Mesenchymal stem cell (in vitro differentiated cells and primary cell): Measurements from ENCODE around the gene LAMC3.

Experiments used
- DNase-seq: peaks from one replicate; pipeline ENCODE4 v3.0.0-alpha.2; 2013
- H2AFZ ChIP-seq: one replicate; pipeline ENCODE4 v1.6.1; 2013; ENCODE audit warnings: low read depth, mild to moderate bottlenecking, control low read depth, inconsistent platforms, low read length, moderate library complexity
- H2AK5ac ChIP-seq: 2 replicates; pipeline ENCODE4 v1.6.1; 2013; ENCODE audit warnings: low read length, moderate library complexity, mild to moderate bottlenecking, inconsistent platforms; ENCODE audit not compliant: severe bottlenecking
- H2BK120ac ChIP-seq: one replicate; pipeline ENCODE4 v1.6.1; 2013; ENCODE audit warnings: low read depth, mild to moderate bottlenecking, inconsistent platforms, low read length, moderate library complexity
- H2BK12ac ChIP-seq, 2 experiments: one replicate each; pipeline ENCODE4 v1.6.1; 2013; ENCODE audit warnings: inconsistent platforms in 2 of 2, low read length in 2 of 2, mild to moderate bottlenecking in 2 of 2, moderate library complexity in 2 of 2, control low read depth in 1 of 2
- H2BK15ac ChIP-seq: one replicate; pipeline ENCODE4 v1.6.1; 2013; ENCODE audit warnings: mild to moderate bottlenecking, low read depth, inconsistent platforms; ENCODE audit not compliant: poor library complexity, severe bottlenecking
- H2BK5ac ChIP-seq: 2 replicates; pipeline ENCODE4 v1.6.1; 2013; ENCODE audit warnings: low read depth, mild to moderate bottlenecking, low read length, control low read depth, inconsistent platforms; ENCODE audit not compliant: poor library complexity, severe bottlenecking
- H3K14ac ChIP-seq, 2 experiments: one replicate each; pipeline ENCODE4 v1.6.1; 2013; ENCODE audit warnings: inconsistent platforms in 2 of 2, low read length in 2 of 2, control low read depth in 1 of 2, mild to moderate bottlenecking in 1 of 2, moderate library complexity in 1 of 2
- H3K18ac ChIP-seq, 2 experiments: one replicate each; pipeline ENCODE4 v1.6.1; 2013; ENCODE audit warnings: inconsistent platforms in 2 of 2, low read length in 2 of 2, control low read depth in 1 of 2, low read depth in 1 of 2, mild to moderate bottlenecking in 1 of 2
- H3K23ac ChIP-seq, 2 experiments: one replicate each; pipeline ENCODE4 v1.6.1; 2013; ENCODE audit warnings: inconsistent platforms in 2 of 2, low read length in 2 of 2, mild to moderate bottlenecking in 2 of 2, moderate library complexity in 2 of 2, control low read depth in 1 of 2
- H3K27ac ChIP-seq: 2 replicates; pipeline ENCODE4 v1.5.1; 2013; ENCODE audit warnings: mild to moderate bottlenecking, moderate library complexity, low read length, control low read depth, inconsistent platforms; ENCODE audit not compliant: poor library complexity, severe bottlenecking
- H3K27me3 ChIP-seq, 2 experiments: 2 replicates each; pipeline versions ENCODE4 v1.6.1 to v1.7.0; 2013; ENCODE audit warnings: low read length in 2 of 2, mild to moderate bottlenecking in 2 of 2, moderate library complexity in 2 of 2, control low read depth in 1 of 2, inconsistent platforms in 1 of 2; ENCODE audit not compliant: control insufficient read depth in 1 of 2, insufficient read depth in 1 of 2
- H3K36me3 ChIP-seq, 2 experiments: 2 replicates each; pipeline versions ENCODE4 v1.6.1 to v1.7.0; 2013; ENCODE audit warnings: low read length in 2 of 2, control low read depth in 1 of 2, inconsistent platforms in 1 of 2, low read depth in 1 of 2, mild to moderate bottlenecking in 1 of 2; ENCODE audit not compliant: insufficient read depth in 2 of 2, control insufficient read depth in 1 of 2
- H3K4ac ChIP-seq, 2 experiments: one replicate each; pipeline ENCODE4 v1.6.1; 2013; ENCODE audit warnings: inconsistent platforms in 2 of 2, low read length in 2 of 2, mild to moderate bottlenecking in 2 of 2, moderate library complexity in 2 of 2, control low read depth in 1 of 2, low read depth in 1 of 2
- H3K4me1 ChIP-seq: 2 replicates; pipeline ENCODE4 v1.6.1; 2013; ENCODE audit warnings: low read depth, low read length, control low read depth; ENCODE audit not compliant: control insufficient read depth, insufficient read depth
- H3K4me2 ChIP-seq: 2 replicates; pipeline ENCODE4 v1.6.1; 2013; ENCODE audit warnings: low read length, mild to moderate bottlenecking, inconsistent platforms; ENCODE audit not compliant: poor library complexity, severe bottlenecking
- H3K4me3 ChIP-seq, 2 experiments: 2 replicates each; pipeline versions ENCODE4 v1.5.1 to v1.7.0; 2013; ENCODE audit warnings: low read length in 2 of 2, mild to moderate bottlenecking in 2 of 2, control low read depth in 1 of 2, low read depth in 1 of 2; ENCODE audit not compliant: insufficient read depth in 1 of 2
- H3K79me1 ChIP-seq: replicated peaks from 2 replicates; pipeline ENCODE4 v1.6.1; 2013; ENCODE audit warnings: mild to moderate bottlenecking, control low read depth, low read length, inconsistent platforms; ENCODE audit not compliant: poor library complexity, severe bottlenecking
- H3K9ac ChIP-seq: 2 replicates; pipeline ENCODE4 v1.7.0; 2013; ENCODE audit warnings: mild to moderate bottlenecking, low read length, moderate library complexity
- H3K9me3 ChIP-seq: 2 replicates; pipeline ENCODE4 v1.7.0; 2013; ENCODE audit warnings: mild to moderate bottlenecking, low read length; ENCODE audit not compliant: control insufficient read depth
- H4K8ac ChIP-seq: one replicate; pipeline ENCODE4 v1.6.1; 2013; ENCODE audit warnings: inconsistent platforms, mild to moderate bottlenecking, low read length, moderate library complexity
- H4K91ac ChIP-seq: one replicate; pipeline ENCODE4 v1.6.1; 2013; ENCODE audit warnings: mild to moderate bottlenecking, low read length, inconsistent platforms
- WGBS: methylation state at CpG from one replicate; pipeline ENCODE4 v1.1.7; 2013; ENCODE audit warnings: mixed read lengths; 5-methylcytosine and 5-hydroxymethylcytosine counted together

The LAMC3 gene

DNA sequence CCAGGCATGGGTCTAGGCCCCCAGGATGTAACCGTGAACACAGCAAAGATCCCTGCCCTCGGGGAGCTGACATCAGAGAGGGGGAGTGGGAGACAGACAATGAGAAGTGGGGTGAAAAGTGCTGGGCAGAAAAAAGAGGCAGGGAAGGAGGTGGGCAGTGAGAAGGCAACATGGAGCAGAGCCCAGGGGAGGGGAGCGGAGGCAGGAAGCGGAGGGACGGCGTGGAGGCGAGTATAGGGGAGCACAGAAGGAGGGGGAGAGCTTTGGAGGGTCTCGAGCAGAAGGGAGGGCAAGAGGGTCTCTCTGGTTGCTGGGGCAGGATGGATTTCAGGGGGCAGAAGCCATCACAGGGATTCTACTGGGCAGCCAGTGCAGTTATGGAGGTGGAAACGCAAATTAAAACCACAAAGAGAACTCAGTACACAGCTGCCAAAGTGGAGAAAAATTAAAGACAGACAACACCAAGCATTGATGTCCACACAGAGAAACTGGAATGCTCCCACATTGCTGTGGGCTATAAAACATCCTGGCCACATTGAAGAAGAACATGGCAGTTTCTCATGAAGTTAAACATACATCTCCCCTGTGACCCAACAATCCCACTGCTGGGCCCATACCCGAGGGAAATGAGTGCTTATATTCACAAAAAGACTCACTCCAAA, 21.1 kb upstream of the LAMC3 start:
- H3K18ac ChIP-seq: no peak overlapping the region
- WGBS: 85% methylated on average over 10 of the region's 10 CpGs
- H3K9me3 ChIP-seq: no peaks in the 10 kb centered on the region
- no peak overlapping the region for H3K14ac ChIP-seq
- H3K79me1 ChIP-seq: no peaks in the 10 kb centered on the region
- no peak overlapping the region for H3K27ac ChIP-seq
- H2AK5ac ChIP-seq: no peak overlapping the region
- no peak overlapping the region for H3K4me3 ChIP-seq
- peaks cover 7% of the 10 kb centered on the region for H3K4me1 ChIP-seq
- no peak overlapping the region for H2BK5ac ChIP-seq
- DNase-seq: no peak
- H2AFZ ChIP-seq: no peak overlapping the region
- no peak overlapping the region for H2BK120ac ChIP-seq
- H3K27me3 ChIP-seq: peaks cover 17 to 88% of the 10 kb centered on the region in 2 experiments
- no peak overlapping the region for H3K9ac ChIP-seq
- no peak overlapping the region for H4K91ac ChIP-seq
- H3K4me2 ChIP-seq: no peak overlapping the region
- H3K23ac ChIP-seq: no peak overlapping the region
- H2BK12ac ChIP-seq: no peak overlapping the region
- no peak overlapping the region for H4K8ac ChIP-seq
- H3K36me3 ChIP-seq: no peaks in the 10 kb centered on the region
- no peak overlapping the region for H2BK15ac ChIP-seq
- H3K4ac ChIP-seq: no peak overlapping the region

DNA sequence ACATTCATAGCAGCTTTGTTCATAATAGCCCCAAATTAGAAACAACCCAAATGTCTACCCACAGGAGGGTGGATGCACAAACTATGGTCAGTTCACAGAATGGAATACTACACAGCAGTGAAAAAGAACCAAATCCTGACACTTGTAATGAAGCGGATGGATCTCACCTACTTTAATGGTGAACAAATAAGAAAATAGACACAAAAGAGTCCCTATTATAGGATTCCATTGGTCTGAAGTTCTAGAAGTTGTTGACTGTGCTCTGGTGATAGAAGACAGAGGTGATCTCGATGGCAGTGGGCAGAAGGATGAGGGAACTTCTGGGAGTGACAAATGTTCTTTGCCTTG, 20.6 kb upstream of the LAMC3 start:
- Histone ChIP-seq H3K4ac (no peak overlapping the region), H2BK120ac (no peak overlapping the region), H3K27me3 (peaks cover 17 to 84% of the 10 kb centered on the region in 2 experiments), H3K27ac (no peak overlapping the region), H2BK5ac (no peak overlapping the region), H4K91ac (no peak overlapping the region), H3K14ac (no peak overlapping the region), H4K8ac (no peak overlapping the region), H3K23ac (no peak overlapping the region), H2BK12ac (no peak overlapping the region), H3K4me3 (no peak overlapping the region), H3K4me2 (no peak overlapping the region), H2BK15ac (no peak overlapping the region), H2AFZ (no peak overlapping the region), H3K4me1 (peaks cover 5% of the 10 kb centered on the region), H3K79me1 (no peaks in the 10 kb centered on the region), H3K9me3 (no peaks in the 10 kb centered on the region), H3K9ac (no peak overlapping the region), H3K36me3 (no peaks in the 10 kb centered on the region), H3K18ac (no peak overlapping the region), H2AK5ac (no peak overlapping the region)
- DNase-seq: no peak
- 89% methylated on average over 1 of the region's 2 CpGs for WGBS

DNA sequence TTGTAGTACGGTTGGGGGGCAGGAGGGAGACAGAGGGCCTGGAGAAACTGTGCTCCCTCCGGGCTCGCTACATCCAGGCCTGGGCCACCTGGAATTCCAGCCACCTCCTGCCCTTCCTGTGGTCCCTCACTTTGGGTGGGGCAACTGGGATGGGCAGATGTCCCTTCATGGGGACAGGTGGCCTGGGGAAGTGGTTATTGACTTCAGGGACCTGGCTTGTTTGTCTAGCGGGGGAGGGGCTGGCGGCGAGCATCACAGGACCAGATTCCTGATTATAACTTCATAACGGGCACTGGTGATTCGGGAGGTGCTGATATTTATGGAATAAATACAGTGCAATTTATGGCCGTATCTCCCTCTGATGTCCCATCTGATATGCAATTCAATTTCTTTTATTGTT, 20.1 kb upstream of the LAMC3 start:
- no peak overlapping the region for H4K91ac ChIP-seq
- no peak overlapping the region for H3K14ac ChIP-seq
- peaks cover 5% of the 10 kb centered on the region for H3K4me1 ChIP-seq
- H4K8ac ChIP-seq: no peak overlapping the region
- H3K18ac ChIP-seq: no peak overlapping the region
- 83% methylated on average over 9 of the region's 9 CpGs for WGBS
- no peak overlapping the region for H2AFZ ChIP-seq
- no peaks in the 10 kb centered on the region for H3K9me3 ChIP-seq
- no peak overlapping the region for H3K27ac ChIP-seq
- no peak overlapping the region for H2BK15ac ChIP-seq
- H3K4me2 ChIP-seq: no peak overlapping the region
- H3K4me3 ChIP-seq: no peak overlapping the region
- no peak overlapping the region for H2BK12ac ChIP-seq
- no peak overlapping the region for H2BK5ac ChIP-seq
- peaks cover 17 to 84% of the 10 kb centered on the region in 2 experiments for H3K27me3 ChIP-seq
- no peaks in the 10 kb centered on the region for H3K79me1 ChIP-seq
- no peak overlapping the region for H2BK120ac ChIP-seq
- H3K9ac ChIP-seq: no peak overlapping the region
- no peak overlapping the region for H3K4ac ChIP-seq
- H3K23ac ChIP-seq: no peak overlapping the region
- no peaks in the 10 kb centered on the region for H3K36me3 ChIP-seq
- DNase-seq: no peak
- no peak overlapping the region for H2AK5ac ChIP-seq

DNA sequence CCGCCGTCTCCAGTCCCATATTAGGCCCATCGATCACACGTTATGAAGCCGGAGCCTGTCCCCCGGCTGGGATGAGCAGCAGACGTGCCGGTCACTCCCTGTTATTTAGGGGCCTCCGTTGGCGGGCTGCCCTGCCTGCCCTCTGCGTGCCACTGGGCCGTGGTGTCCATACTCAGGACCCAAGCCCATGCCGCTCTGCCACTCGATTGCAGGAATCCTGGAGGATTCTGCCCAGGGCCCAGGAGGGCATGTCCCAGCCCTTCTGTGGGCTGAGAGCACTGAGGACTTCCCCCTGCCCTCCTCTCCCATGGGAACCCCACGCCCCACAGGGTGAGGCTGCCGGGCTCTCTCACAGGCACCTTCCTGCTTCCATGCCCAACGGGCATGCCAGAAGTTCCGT, 19.6 kb upstream of the LAMC3 start:
- H2BK120ac ChIP-seq: no peak overlapping the region
- DNase-seq: no peak
- no peak overlapping the region for H4K91ac ChIP-seq
- H3K18ac ChIP-seq: no peak overlapping the region
- H2AFZ ChIP-seq: no peak overlapping the region
- no peaks in the 10 kb centered on the region for H3K9me3 ChIP-seq
- H2AK5ac ChIP-seq: no peak overlapping the region
- no peak overlapping the region for H3K27ac ChIP-seq
- H3K36me3 ChIP-seq: no peaks in the 10 kb centered on the region
- H3K79me1 ChIP-seq: no peaks in the 10 kb centered on the region
- H4K8ac ChIP-seq: no peak overlapping the region
- peaks cover 5% of the 10 kb centered on the region for H3K4me1 ChIP-seq
- no peak overlapping the region for H3K23ac ChIP-seq
- H2BK12ac ChIP-seq: no peak overlapping the region
- H3K27me3 ChIP-seq: peaks cover 17 to 82% of the 10 kb centered on the region in 2 experiments
- no peak overlapping the region for H3K4me2 ChIP-seq
- no peak overlapping the region for H3K4me3 ChIP-seq
- no peak overlapping the region for H2BK15ac ChIP-seq
- no peak overlapping the region for H3K9ac ChIP-seq
- H3K14ac ChIP-seq: no peak overlapping the region
- 90% methylated on average over 18 of the region's 18 CpGs for WGBS
- H3K4ac ChIP-seq: no peak overlapping the region
- no peak overlapping the region for H2BK5ac ChIP-seq
